ENCODE measurements around the gene RPS6KA6.

DNA sequence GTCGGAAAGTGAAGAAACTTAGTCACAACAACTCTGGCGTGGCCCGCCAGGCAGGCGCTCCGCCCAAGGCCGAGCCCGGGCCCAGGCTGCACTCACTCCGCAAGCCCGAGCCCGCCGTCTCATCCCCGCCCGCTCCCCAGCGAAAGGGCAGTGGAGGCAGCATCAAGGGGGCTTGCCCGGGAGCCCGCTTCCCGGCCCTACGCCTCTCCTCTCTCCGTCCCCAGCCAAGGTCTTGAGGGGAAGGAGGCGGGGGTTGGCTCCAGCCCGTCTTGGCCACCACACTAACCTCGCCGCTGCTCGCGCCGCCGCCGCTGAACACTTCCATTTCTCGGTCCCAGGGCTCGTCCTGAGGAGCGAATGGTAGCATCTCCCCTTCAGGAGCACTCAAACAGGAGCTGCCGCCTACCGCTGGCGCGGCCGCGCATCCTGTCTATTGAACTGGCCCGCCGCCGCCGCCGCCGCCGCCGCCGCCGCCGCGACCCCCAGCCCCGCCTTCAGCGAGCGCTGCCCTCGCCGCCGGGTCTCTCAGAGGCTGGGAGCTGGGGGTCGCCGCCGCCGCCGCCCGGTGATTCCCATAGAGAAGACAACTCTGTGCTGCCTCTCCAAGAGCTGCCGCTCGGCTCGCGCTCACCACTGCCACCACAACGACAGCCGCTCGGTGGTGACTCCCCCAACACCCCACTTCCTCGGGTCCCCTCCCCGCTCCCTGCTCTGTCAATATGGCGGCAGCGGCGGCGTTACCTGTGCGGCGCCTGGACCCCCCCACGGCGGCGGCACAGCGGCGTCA is at the start of gene RPS6KA6:
- TF ChIP-seq, protein P1, sequence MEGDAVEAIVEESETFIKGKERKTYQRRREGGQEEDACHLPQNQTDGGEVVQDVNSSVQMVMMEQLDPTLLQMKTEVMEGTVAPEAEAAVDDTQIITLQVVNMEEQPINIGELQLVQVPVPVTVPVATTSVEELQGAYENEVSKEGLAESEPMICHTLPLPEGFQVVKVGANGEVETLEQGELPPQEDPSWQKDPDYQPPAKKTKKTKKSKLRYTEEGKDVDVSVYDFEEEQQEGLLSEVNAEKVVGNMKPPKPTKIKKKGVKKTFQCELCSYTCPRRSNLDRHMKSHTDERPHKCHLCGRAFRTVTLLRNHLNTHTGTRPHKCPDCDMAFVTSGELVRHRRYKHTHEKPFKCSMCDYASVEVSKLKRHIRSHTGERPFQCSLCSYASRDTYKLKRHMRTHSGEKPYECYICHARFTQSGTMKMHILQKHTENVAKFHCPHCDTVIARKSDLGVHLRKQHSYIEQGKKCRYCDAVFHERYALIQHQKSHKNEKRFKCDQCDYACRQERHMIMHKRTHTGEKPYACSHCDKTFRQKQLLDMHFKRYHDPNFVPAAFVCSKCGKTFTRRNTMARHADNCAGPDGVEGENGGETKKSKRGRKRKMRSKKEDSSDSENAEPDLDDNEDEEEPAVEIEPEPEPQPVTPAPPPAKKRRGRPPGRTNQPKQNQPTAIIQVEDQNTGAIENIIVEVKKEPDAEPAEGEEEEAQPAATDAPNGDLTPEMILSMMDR (IDR thresholded peaks at IDR 0.05): no peak
- no peak for TF ChIP-seq POLR2A (IDR thresholded peaks at IDR 0.05)
